WTC11 (cell line): Measurements from ENCODE around the gene RIC8B. TPM values are rescaled to one million over a fixed set of nuclear protein-coding genes. Genes with fewer than 3 reads are reported as not detected.

Source experiments
- ATAC-seq: fragments of 200-7000 bp; cut with Tn5 transposase; 2 replicates; pipeline ENCODE4 v1.10.0; 2021; ENCODE audit warnings: mild to moderate bottlenecking, moderate library complexity
- CTCF ChIA-PET: fragments of 300-600 bp; sonication (Branson Sonifier 250); formaldehyde crosslinking; loops from one replicate; lab custom pipeline; 2021; ENCODE audit warnings: antibody characterized with exemption; lab: Charles Lee
- POLR2A ChIA-PET: fragments of 350-600 bp; sonication (Branson Sonifier 250); formaldehyde crosslinking; loops from one replicate; lab custom pipeline; 2021; ENCODE audit warnings: antibody characterized with exemption; lab: Charles Lee
- DNase-seq: peaks from one replicate; pipeline ENCODE4 v3.0.0; 2021; ENCODE audit warnings: low spot score
- H3K27ac Mint-ChIP-seq: 2 replicates; pipeline ENCODE4 v1.8.0; 2021; ENCODE audit warnings: mixed read lengths
- H3K27me3 Mint-ChIP-seq: 2 replicates; pipeline ENCODE4 v1.8.0; 2021; ENCODE audit warnings: low read depth, mild to moderate bottlenecking, moderate library complexity, mixed read lengths
- H3K36me3 Mint-ChIP-seq: 2 replicates; pipeline ENCODE4 v1.8.0; 2021; ENCODE audit warnings: mixed read lengths
- H3K4me1 Mint-ChIP-seq: 2 replicates; pipeline ENCODE4 v1.8.0; 2022; ENCODE audit warnings: mixed read lengths
- H3K4me3 Mint-ChIP-seq: 2 replicates; pipeline ENCODE4 v1.8.0; 2021; ENCODE audit warnings: mild to moderate bottlenecking, moderate library complexity, mixed read lengths
- H3K9me3 Mint-ChIP-seq: 2 replicates; pipeline ENCODE4 v1.8.0; 2021; ENCODE audit warnings: mixed read lengths
- MYBL2 ChIP-seq: sonication (generic); formaldehyde crosslinking; IDR thresholded peaks from 2 replicates; pipeline ENCODE4 v1.8.1; 2023; ENCODE audit warnings: mild to moderate bottlenecking, moderate library complexity, missing genetic modification reagents
- TEAD4 ChIP-seq: sonication (generic); formaldehyde crosslinking; IDR thresholded peaks from 2 replicates; pipeline ENCODE4 v1.8.0; 2022; ENCODE audit warnings: mild to moderate bottlenecking, missing genetic modification reagents
- ZBTB21 ChIP-seq: sonication (generic); formaldehyde crosslinking; IDR thresholded peaks from 2 replicates; pipeline ENCODE4 v1.8.1; 2023; ENCODE audit warnings: mild to moderate bottlenecking, missing genetic modification reagents, borderline replicate concordance
- ZNF317 ChIP-seq: sonication (generic); formaldehyde crosslinking; IDR thresholded peaks from 2 replicates; pipeline ENCODE4 v1.8.1; 2023; ENCODE audit warnings: low read depth, mild to moderate bottlenecking, moderate library complexity, missing genetic modification reagents, borderline replicate concordance
- ZNF423 ChIP-seq: fragments of 250-450 bp; sonication (Bioruptor Pico); IDR thresholded peaks from 2 replicates; pipeline ENCODE4 v2.1.2; 2022; ENCODE audit warnings: mild to moderate bottlenecking, moderate library complexity
- total RNA-seq: library from RNA; stranded (reverse); gene quantifications from 3 replicates; pipeline ENCODE4 v1.2.3, GENCODE V29; 2021
- TF ChIP-seq, protein P1 (sequence below): sonication (generic); formaldehyde crosslinking; IDR thresholded peaks from 2 replicates; pipeline ENCODE4 v1.8.1; 2023; ENCODE audit warnings: mild to moderate bottlenecking, missing genetic modification reagents
- TF ChIP-seq, protein P2 (sequence below): fragments of 250-450 bp; sonication (Bioruptor Pico); conservative IDR thresholded peaks from 2 replicates; pipeline ENCODE4 v1.9.0; 2021; ENCODE audit warnings: mild to moderate bottlenecking
- TF ChIP-seq, protein P3 (sequence below): sonication (generic); formaldehyde crosslinking; IDR thresholded peaks from 2 replicates; pipeline ENCODE4 v1.8.0; 2023; ENCODE audit warnings: missing genetic modification reagents, mild to moderate bottlenecking, borderline replicate concordance
- TF ChIP-seq, protein P4 (sequence below): fragments of 250-450 bp; sonication (Bioruptor Pico); IDR thresholded peaks from 2 replicates; pipeline ENCODE4 v1.9.0; 2021; ENCODE audit warnings: mild to moderate bottlenecking
- TF ChIP-seq, protein P5 (sequence below): sonication (generic); formaldehyde crosslinking; IDR thresholded peaks from 2 replicates; pipeline ENCODE4 v1.8.1; 2022; ENCODE audit warnings: mild to moderate bottlenecking, missing genetic modification reagents, moderate library complexity, borderline replicate concordance
- TF ChIP-seq, protein P6 (sequence below): sonication (generic); formaldehyde crosslinking; IDR thresholded peaks from 2 replicates; pipeline ENCODE4 v1.8.0; 2022; ENCODE audit warnings: mild to moderate bottlenecking, missing genetic modification reagents

Gene RIC8B
- total RNA-seq, 1 experiment from 2014 or later, result 20.2 TPM

DNA sequence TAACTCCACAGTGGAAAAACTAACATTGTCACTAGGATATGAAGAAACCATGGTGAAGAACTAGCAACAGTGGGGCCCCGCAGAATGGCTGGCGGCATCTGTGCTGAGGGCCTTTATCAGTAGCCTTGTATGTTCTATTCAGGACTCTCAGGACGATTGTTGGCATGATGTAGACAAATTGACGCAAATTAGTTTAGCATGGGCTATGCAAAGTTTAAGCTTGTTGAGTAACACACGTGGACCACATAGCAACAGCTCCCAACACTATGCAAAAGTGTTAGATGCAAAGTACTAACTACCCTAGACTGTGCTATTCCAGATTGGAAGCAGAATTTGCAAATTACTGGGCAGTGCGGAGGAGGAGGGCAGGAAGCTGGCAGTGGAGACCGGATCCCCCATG is 143.0 kb downstream of the RIC8B start:
- Mint-ChIP-seq H3K4me3 (no peak overlapping the region), H3K27me3 (peaks cover 12% of the 10 kb centered on the region), H3K4me1 (peaks cover 28% of the 10 kb centered on the region), H3K9me3 (no peaks in the 10 kb centered on the region), H3K27ac (no peak overlapping the region; the same call in 1 of the 2 replicates), H3K36me3 (no peaks in the 10 kb centered on the region)
- ATAC-seq, result no peak
- no peak for DNase-seq
- POLR2A ChIA-PET, result no interaction called here
- TF ChIP-seq, protein P1, sequence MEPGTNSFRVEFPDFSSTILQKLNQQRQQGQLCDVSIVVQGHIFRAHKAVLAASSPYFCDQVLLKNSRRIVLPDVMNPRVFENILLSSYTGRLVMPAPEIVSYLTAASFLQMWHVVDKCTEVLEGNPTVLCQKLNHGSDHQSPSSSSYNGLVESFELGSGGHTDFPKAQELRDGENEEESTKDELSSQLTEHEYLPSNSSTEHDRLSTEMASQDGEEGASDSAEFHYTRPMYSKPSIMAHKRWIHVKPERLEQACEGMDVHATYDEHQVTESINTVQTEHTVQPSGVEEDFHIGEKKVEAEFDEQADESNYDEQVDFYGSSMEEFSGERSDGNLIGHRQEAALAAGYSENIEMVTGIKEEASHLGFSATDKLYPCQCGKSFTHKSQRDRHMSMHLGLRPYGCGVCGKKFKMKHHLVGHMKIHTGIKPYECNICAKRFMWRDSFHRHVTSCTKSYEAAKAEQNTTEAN (CRISPR knock-in tag), result no peak
- TF ChIP-seq, protein P2, sequence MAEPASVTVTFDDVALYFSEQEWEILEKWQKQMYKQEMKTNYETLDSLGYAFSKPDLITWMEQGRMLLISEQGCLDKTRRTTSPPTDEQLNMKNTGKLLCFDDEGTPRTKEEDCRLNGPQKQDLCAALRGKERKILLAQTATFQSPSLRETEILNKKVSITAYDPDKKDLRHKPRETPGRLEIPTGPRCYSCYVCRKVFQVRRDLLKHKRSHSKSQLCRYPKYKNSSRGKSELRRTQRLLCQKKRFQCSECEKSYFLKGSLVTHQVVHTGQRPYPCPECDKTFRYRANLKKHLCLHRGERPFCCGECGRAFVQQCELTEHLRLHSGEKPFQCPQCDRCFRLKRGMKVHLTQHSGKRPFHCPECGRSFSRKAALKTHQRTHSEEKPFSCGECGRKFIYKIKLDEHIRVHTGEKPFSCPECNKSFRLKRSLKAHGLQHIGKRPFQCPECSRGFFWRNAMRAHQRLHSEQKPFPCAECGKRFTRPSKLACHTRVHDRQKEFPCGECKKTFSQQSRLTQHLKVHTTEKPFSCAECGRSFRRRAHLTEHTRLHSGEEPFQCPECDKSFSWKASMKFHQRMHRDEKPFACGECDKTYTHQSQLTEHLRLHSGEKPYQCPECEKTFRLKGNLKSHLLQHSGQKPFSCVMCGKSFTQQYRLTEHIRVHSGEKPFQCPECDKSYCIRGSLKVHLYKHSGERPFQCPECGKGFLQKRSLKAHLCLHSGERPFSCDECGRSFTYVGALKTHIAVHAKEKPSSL (CRISPR knock-in tag), result no peak
- TF ChIP-seq ZNF317 (CRISPR knock-in tag) (no peak), ZBTB21 (no peak)
- TF ChIP-seq, all 79 proteins: peak for 0
- CTCF ChIA-PET, result interaction anchor here (1.3 to 3.2 kb wide), 5 partner anchors 10 to 562 kb away, joined by 4 to 108 read pairs (median 12); partner anchors contain the start of gene POLR3B

DNA sequence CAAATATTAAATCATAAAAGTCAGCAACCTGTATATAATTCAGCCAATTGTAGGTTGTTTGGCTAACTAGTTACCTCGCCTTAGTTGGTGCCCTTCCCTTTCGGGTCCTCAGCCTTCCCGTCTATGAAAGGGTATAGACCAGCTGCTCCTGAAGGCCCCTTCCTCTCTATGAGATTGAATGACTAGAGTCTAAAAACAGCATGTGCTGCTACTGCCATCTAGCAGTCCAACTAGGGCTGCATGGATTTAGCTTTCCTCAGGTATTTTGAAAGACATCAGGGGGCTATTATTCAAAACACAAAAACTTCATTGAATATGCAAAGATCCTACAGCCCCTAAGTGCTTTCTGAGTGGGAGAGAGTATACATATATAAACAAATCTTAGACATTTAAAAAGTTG is 144.3 kb downstream of the RIC8B start:
- Mint-ChIP-seq H3K27me3 (peaks cover 8% of the 10 kb centered on the region), H3K4me1 (peaks cover 28% of the 10 kb centered on the region), H3K4me3 (no peak overlapping the region), H3K27ac (no peak overlapping the region), H3K36me3 (peaks cover 3% of the 10 kb centered on the region; the same call in 1 of the 2 replicates), H3K9me3 (peaks cover 9% of the 10 kb centered on the region)
- TF ChIP-seq, protein P3, sequence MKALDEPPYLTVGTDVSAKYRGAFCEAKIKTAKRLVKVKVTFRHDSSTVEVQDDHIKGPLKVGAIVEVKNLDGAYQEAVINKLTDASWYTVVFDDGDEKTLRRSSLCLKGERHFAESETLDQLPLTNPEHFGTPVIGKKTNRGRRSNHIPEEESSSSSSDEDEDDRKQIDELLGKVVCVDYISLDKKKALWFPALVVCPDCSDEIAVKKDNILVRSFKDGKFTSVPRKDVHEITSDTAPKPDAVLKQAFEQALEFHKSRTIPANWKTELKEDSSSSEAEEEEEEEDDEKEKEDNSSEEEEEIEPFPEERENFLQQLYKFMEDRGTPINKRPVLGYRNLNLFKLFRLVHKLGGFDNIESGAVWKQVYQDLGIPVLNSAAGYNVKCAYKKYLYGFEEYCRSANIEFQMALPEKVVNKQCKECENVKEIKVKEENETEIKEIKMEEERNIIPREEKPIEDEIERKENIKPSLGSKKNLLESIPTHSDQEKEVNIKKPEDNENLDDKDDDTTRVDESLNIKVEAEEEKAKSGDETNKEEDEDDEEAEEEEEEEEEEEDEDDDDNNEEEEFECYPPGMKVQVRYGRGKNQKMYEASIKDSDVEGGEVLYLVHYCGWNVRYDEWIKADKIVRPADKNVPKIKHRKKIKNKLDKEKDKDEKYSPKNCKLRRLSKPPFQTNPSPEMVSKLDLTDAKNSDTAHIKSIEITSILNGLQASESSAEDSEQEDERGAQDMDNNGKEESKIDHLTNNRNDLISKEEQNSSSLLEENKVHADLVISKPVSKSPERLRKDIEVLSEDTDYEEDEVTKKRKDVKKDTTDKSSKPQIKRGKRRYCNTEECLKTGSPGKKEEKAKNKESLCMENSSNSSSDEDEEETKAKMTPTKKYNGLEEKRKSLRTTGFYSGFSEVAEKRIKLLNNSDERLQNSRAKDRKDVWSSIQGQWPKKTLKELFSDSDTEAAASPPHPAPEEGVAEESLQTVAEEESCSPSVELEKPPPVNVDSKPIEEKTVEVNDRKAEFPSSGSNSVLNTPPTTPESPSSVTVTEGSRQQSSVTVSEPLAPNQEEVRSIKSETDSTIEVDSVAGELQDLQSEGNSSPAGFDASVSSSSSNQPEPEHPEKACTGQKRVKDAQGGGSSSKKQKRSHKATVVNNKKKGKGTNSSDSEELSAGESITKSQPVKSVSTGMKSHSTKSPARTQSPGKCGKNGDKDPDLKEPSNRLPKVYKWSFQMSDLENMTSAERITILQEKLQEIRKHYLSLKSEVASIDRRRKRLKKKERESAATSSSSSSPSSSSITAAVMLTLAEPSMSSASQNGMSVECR (CRISPR knock-in tag), result no peak
- TF ChIP-seq, protein P4, sequence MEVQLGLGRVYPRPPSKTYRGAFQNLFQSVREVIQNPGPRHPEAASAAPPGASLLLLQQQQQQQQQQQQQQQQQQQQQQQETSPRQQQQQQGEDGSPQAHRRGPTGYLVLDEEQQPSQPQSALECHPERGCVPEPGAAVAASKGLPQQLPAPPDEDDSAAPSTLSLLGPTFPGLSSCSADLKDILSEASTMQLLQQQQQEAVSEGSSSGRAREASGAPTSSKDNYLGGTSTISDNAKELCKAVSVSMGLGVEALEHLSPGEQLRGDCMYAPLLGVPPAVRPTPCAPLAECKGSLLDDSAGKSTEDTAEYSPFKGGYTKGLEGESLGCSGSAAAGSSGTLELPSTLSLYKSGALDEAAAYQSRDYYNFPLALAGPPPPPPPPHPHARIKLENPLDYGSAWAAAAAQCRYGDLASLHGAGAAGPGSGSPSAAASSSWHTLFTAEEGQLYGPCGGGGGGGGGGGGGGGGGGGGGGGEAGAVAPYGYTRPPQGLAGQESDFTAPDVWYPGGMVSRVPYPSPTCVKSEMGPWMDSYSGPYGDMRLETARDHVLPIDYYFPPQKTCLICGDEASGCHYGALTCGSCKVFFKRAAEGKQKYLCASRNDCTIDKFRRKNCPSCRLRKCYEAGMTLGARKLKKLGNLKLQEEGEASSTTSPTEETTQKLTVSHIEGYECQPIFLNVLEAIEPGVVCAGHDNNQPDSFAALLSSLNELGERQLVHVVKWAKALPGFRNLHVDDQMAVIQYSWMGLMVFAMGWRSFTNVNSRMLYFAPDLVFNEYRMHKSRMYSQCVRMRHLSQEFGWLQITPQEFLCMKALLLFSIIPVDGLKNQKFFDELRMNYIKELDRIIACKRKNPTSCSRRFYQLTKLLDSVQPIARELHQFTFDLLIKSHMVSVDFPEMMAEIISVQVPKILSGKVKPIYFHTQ (CRISPR knock-in tag), result no peak
- TF ChIP-seq TEAD4 (CRISPR knock-in tag) (no peak), MYBL2 (CRISPR knock-in tag) (no peak), ZNF423 (no peak)
- TF ChIP-seq, protein P5, sequence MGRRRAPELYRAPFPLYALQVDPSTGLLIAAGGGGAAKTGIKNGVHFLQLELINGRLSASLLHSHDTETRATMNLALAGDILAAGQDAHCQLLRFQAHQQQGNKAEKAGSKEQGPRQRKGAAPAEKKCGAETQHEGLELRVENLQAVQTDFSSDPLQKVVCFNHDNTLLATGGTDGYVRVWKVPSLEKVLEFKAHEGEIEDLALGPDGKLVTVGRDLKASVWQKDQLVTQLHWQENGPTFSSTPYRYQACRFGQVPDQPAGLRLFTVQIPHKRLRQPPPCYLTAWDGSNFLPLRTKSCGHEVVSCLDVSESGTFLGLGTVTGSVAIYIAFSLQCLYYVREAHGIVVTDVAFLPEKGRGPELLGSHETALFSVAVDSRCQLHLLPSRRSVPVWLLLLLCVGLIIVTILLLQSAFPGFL (CRISPR knock-in tag), result no peak
- TF ChIP-seq, protein P6, sequence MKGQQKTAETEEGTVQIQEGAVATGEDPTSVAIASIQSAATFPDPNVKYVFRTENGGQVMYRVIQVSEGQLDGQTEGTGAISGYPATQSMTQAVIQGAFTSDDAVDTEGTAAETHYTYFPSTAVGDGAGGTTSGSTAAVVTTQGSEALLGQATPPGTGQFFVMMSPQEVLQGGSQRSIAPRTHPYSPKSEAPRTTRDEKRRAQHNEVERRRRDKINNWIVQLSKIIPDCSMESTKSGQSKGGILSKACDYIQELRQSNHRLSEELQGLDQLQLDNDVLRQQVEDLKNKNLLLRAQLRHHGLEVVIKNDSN, result no peak
- CTCF ChIA-PET, result interaction anchor here (0.5 to 3.2 kb wide), 75 partner anchors 9 to 769 kb away, joined by 3 to 108 read pairs (median 5); partner anchors contain the start of genes MTERF2, POLR3B, RFX4 and TMEM263
- peak; percentile 50 for DNase-seq
- peak; percentile 95 for ATAC-seq
- POLR2A ChIA-PET, result interaction anchor here (0.5 to 1.5 kb wide), 3 partner anchors 307 to 562 kb away, joined by 3 to 9 read pairs (median 4); partner anchors contain the start of gene POLR3B
